AG04450 (cell line): ENCODE results near the gene CCDC183. TPM values are rescaled to one million over a fixed set of nuclear protein-coding genes. Genes with fewer than 3 reads are reported as not detected.
"Not testable (repeated sequence)": the region's sequence is repeated elsewhere in the genome, so short reads cannot be mapped to it uniquely, and the experiment has no call there.

ENCODE experiments used
- CTCF ChIA-PET: fragments of 300-600, 350-600 bp; formaldehyde crosslinking; extraction: SDS; loops from one replicate; lab custom pipeline; 2022; ENCODE audit warnings: antibody characterized with exemption, inconsistent platforms; lab: Charles Lee
- POLR2A ChIA-PET: fragments of 350-600 bp; formaldehyde crosslinking; extraction: SDS; loops from one replicate; lab custom pipeline; 2021; ENCODE audit warnings: antibody characterized with exemption, inconsistent platforms; lab: Yijun Ruan, JAX
- DNase-seq: peaks from one replicate; pipeline ENCODE4 v3.0.0-alpha.2; 2011; ENCODE audit warnings: low read depth, low spot score
- H3K27ac ChIP-seq: one replicate; pipeline ENCODE4 v1.5.1; 2012; ENCODE audit warnings: low read depth, low read length, control low read depth
- H3K27me3 ChIP-seq: one replicate; pipeline ENCODE4 v1.6.0; 2012; ENCODE audit warnings: low read length; ENCODE audit not compliant: control insufficient read depth, insufficient read depth
- H3K4me3 ChIP-seq: 2 replicates; pipeline ENCODE4 v1.5.1; 2011; ENCODE audit warnings: mild to moderate bottlenecking, low read depth, low read length, control low read depth
- H3K9me3 ChIP-seq: 2 replicates; pipeline ENCODE4 v1.5.1; 2012; ENCODE audit warnings: low read length; ENCODE audit not compliant: control insufficient read depth, insufficient read depth
- CTCF ChIP-seq: IDR thresholded peaks from 2 replicates; pipeline ENCODE4 v1.5.1; 2011; ENCODE audit warnings: low read depth, low read length, control low read depth, inconsistent platforms
- polyA plus RNA-seq: library from polyadenylated mRNA; depleted of rRNA; stranded (reverse); fragments of >200 nt; gene quantifications from 2 replicates; pipeline ENCODE4 v1.2.3, GENCODE V29; 2011

CCDC183 gene
- polyA plus RNA-seq, 1 experiment: 0.21 TPM

GRCh38 chr9:136829981-136830885, 34.1 kb downstream of the CCDC183 start:
- H3K27me3 ChIP-seq: no peaks in the 10 kb centered on the region
- TF ChIP-seq CTCF: no peak
- no peak overlapping the region for H3K27ac ChIP-seq
- ChIA-PET POLR2A (no interaction called here), CTCF (interaction anchor here (2.5 kb wide), 1 partner anchor 12 kb away, joined by 6 read pairs; the partner anchor contains the start of gene AJM1)
- no peaks in the 10 kb centered on the region for H3K9me3 ChIP-seq
- H3K4me3 ChIP-seq: no peak overlapping the region
- no peak for DNase-seq

DNA sequence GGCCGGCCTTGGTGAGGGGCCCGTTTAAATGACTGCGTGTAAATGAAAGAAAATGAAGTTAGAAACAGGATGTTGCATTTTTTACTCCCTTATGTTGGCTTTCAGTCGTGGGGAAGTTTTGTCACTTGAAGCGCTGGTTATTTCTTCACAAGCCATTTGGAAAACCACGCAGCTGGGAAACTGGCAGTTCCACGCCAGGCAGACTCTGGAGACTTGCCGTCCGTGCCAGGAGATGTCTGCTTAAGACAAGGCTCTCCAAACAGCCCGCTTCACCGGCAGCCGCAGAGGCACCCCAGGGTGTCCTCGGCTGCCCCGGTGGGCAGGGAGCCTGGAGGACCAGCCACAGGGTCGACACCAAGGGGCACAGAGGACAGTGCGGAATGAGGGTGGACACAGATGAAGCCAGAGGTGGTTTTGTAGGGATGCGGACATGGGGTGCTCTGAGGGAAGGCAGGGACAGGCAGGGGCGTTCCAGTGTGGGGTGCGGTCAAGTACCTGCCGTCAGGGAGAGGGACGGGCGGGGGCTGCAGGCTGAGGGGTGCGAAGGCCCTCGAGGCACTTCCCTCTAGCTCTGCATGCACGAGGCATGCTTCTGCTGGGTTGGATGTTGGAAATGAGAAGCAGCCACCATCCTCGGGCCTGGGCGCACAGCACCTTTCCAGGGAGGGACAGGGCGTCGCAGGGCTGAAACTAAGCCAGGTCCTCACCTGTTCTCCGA, 35.0 kb downstream of the CCDC183 start:
- Histone ChIP-seq H3K27ac (no peak overlapping the region), H3K4me3 (no peak overlapping the region), H3K9me3 (no peaks in the 10 kb centered on the region), H3K27me3 (no peaks in the 10 kb centered on the region)
- CTCF ChIA-PET: interaction anchor here (1.2 kb wide), 1 partner anchor 11 kb away, joined by 6 read pairs; the partner anchor contains the start of gene AJM1
- no peak for DNase-seq
- no peak for TF ChIP-seq CTCF
- POLR2A ChIA-PET: no interaction called here

DNA sequence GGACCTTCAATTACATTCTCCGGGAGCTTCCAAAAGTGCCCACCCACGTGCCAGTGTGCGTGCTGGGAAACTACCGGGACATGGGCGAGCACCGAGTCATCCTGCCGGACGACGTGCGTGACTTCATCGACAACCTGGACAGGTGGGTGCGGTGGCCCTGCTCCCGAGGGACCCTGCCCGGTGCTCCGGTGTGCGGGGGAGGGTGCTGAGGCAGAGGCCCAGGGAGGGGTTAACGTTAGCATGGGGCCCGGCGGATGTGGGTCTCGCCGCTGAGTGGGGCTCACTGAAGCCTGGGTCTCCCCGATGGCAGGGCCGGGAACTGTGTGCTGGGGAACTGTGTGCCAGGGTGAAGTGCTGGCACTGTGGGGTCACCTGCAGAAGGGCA, 35.6 kb downstream of the CCDC183 start:
- POLR2A ChIA-PET: no interaction called here
- Histone ChIP-seq H3K27me3 (no peaks in the 10 kb centered on the region), H3K9me3 (no peaks in the 10 kb centered on the region), H3K4me3 (no peak overlapping the region), H3K27ac (no peak overlapping the region)
- no peak for TF ChIP-seq CTCF
- no peak for DNase-seq
- CTCF ChIA-PET: interaction anchor here (1.2 kb wide), 1 partner anchor 11 kb away, joined by 6 read pairs; the partner anchor contains the start of gene AJM1

GRCh38 chr9:136832581-136832980, 36.4 kb downstream of the CCDC183 start:
- TF ChIP-seq CTCF: no peak
- Histone ChIP-seq H3K27ac (no peak overlapping the region), H3K27me3 (no peaks in the 10 kb centered on the region), H3K9me3 (no peaks in the 10 kb centered on the region), H3K4me3 (no peak overlapping the region)
- no peak for DNase-seq
- CTCF ChIA-PET: interaction anchor here (1.2 kb wide), 1 partner anchor 10 kb away, joined by 6 read pairs; the partner anchor contains the start of gene AJM1
- POLR2A ChIA-PET: no interaction called here

GRCh38 chr9:136833381-136834048, 37.4 kb downstream of the CCDC183 start:
- H3K27me3 ChIP-seq, DNase-seq, H3K9me3 ChIP-seq, POLR2A ChIA-PET, H3K4me3 ChIP-seq, H3K27ac ChIP-seq, CTCF ChIA-PET: not testable (repeated sequence)
